Measurements from ENCODE around the gene PPM1F.
"Not testable (repeated sequence)": the region's sequence is repeated elsewhere in the genome, so short reads cannot be mapped to it uniquely, and the experiment has no call there.

The PPM1F gene

DNA sequence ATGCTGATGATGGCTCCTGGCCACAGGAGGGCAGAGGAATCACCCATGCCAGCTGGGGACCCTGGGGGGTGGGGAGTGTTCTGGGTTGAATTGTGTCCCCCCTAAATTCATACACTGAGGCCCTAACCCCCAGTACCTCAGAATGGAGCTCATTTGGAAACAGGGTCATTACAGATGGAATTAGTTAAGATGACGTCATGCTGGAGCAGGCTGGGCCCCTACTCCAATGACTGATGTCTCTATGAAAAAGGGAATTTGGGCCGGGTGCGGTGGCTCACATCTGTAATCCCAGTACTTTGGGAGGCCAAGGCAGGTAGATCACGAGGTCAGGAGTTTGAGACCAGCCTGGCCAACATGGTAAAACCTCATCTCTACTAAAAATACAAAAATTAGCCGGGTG, 12.7 kb downstream of the PPM1F start:
- not testable (repeated sequence) for DNase-seq

DNA sequence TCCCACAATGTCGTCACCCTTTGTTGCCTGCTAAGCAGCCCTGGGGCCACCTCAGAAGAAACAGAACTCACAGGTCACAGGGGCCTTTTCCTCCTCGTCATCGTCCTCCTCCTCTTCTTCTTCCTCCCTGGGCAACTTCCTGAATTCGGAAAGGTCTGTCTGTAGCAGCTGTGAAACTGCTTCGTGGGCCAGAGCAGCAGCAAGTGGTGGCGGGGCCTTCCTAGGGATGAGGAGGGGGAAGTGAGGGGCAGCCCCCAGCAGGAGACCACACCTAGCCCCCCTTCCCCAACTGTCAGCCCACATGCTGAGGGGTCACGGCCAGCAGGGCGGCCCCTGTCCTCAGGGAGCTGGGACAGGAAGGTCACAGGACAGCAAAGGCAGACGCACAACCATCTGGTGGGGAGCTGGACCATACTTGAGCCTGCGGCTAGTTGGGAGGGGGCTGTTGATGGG, 13.2 kb downstream of the PPM1F start:
- no peak for DNase-seq

DNA sequence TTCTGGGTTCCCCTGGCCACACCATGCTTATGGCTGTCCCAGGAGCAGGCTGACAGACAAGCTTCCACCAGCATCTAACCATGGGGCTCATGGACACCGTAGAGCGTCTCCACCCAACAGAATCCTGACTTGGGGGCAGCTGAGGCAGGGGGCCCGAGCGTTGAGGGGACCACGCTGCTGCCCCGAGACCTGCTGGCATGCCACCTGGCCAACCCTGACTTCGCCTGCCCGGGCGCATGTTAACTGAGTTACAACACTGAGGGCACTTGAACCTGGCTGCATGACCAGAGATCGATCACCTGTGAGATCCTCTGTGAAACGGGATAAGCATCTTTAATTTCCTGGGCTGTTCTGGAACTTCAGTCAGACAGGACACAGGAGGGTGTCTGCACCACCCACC, 13.7 kb downstream of the PPM1F start:
- no peak for DNase-seq

DNA sequence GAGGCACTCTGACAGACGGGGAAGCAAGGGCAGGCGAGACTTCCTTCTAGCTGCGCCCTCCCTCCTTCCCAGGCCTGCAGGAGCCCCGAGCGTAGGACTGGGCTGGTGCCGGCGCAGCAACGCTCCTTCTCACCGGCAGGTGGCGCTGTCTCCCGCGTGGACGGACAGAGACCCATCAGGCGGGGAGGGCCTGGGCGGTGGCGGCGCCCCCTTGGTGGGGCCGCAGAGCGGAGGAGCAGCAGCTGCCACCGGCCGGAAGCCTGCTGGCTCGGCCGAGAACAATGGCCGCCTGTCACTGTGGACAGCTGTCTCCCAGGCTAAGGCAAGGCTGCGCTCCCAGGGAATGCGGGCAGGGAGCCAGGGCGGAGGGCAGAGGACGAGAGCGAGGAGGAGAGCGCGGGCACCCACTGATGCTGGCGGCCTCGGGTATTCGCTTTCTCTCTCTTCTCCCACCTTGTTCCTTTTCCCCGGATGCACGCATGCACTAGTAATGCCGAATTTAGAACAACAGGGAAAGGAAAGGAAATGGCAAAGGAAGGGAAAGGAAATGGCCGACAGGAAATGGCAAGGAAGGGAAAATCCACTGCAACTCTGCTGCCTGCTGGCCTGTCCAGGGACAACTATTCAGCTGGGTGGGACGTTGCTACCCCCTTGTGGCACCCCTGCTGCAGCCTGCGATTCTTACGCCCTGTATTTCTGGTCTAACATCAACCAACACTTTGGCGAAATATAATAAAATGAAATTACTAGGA, 14.4 kb downstream of the PPM1F start:
- peak; percentile 98 for DNase-seq

DNA sequence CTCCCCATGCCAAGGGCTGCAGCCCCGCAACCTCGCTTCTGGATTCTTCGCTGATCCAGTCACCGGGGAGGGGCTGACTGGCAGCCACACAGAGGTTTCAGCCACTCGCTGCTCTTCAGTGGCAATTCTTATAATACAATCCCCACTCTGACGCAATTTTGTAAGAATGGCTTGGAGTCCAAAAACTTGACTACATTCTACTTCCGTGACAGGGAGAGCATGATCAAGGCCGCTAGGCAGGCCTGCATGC, 14.9 kb downstream of the PPM1F start:
- DNase-seq: no peak

DNA sequence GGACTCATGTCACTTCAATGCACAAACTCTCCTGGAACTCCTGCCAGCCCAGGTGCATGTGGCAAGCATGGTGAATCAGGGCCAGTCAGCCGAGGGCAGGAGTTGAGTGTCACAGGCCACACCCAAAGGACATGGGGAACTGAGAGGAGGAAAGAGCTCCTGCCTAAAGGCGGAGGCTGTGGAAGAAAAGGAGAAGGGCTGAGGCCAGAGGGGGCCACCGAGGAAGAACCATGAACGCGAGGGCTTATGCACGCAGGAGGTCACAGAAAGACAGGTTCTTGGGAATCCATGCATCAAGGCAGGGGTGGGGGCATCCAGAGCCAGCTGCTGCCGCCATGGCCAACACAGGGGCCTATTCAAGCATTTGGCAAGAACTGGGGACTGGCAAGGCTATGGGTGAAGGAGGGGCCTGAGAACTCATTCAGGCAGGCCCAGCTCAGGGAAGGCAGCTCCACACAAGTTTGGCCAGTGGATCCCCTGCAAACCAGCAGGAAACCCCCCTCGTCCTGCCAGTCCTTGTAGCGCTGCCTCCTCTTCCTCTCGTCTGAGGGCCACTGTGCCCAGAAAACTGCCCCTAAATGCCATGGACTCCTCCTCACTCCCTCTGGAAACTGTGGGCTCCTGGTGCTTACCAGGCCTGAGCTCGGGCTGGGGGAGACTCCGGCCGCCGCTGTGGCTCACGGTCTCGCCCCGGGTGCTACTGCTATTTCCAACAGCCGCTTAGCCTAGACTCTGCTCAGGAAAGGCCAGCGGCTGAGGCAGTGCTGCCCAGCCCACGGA, 15.4 kb downstream of the PPM1F start:
- DNase-seq: no peak

DNA sequence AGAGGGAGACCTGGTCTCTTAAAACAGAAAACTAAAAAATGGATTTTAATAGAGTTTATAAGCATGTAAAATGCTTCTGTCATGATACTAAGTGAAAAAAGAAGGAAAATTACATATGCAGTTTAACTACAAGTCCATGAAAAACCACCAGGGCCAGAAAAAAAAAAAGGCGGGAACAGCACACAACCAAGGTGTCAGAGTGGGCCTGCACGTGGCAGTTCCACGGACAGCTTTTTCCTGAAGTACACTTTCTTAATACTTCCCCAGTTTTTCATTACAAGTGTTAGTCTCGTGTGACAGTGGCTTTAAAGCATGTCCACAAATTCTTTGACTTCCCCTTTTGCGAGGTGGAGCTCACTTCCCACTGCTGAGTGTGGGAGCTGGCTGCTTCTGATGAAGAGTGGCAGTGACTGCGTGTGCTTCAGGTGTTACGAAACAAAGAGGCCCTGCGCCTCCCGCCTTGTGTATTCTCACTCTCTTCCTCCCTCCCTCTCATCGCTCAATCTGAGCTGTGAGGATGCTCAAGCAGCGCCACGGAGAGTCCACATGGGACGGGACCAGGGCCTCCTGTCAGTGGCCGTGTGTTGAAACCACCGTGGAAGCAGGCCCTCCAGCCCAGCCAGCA, 16.4 kb downstream of the PPM1F start:
- DNase-seq: no peak

DNA sequence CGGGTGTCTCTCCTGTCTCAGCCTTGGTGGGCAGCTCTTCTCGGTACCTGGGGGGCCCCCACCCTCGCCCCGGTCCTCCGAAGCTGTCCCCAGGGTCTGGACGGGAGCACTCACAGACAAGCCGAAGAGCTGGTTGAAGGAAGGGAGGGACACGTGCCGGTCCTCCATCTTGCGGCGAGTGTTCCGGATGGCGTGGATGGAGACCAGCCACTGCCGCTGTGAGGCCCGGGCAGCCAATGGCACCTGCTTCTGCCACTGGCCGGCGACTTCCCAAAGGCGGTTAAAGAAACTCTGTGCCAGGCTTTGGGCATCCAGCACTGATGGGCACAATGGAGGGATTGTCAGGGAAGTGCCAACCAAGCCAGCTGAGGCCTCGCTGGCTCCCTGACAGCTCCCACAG, 18.7 kb downstream of the PPM1F start:
- DNase-seq: no peak

DNA sequence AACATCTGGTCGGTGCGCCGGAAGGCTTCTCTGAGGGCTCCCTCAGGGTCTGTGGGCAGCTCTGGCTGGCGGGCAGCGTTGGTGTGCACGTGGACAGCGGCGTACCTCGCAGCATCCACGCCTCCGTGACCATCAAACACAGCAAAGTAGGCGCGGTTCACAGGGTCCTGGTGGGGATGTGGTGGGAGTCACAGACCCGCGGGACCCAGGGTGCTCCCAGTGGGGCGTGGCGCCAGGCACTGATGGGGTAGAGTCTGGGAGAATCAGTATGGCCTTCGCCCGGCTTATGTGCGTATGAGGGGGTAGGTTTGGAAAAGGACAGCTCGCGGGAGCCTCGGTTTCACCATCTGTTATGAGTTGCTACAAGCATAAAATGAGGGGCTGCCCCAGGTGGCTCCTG, 19.2 kb downstream of the PPM1F start:
- DNase-seq: no peak

DNA sequence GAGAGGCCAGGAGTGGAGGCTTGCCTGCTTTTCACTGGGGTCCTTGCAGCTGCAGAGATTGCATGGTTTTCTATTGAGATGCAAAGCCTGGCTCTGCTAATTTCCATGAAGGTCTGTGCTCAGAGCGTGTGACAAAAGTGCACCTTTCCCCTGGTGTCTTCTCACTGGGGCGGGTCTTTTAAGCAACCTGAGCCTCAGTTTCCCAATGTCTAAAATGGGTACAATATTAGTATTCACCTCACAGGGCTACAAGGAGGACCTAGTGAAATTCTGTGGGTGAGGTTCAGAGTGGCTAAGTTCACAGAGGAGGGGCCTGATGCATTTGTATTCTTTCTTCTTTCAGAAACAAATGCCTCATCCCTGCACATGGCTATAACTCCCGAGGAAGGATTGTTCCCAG, 20.3 kb downstream of the PPM1F start:
- DNase-seq: no peak

DNA sequence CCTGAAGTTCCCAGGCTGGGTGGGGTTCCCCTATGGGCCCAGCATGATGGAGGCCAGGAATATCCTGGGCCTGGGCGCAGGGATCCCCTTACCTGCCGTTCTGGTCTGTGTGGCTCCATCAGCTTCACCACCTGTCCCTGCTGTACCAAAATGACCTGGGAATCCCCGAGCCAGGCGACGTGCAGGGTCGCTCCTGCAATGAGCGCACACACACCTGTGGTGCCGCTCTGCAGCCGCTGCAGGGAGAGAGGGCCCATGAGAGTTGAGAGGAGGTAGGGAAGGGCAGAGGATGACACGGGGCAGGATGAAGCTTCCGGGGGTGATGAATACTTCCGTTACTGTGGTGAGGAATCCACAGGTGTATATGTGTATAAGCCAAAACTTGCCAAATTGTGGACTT, 21.6 kb downstream of the PPM1F start:
- no peak for DNase-seq

DNA sequence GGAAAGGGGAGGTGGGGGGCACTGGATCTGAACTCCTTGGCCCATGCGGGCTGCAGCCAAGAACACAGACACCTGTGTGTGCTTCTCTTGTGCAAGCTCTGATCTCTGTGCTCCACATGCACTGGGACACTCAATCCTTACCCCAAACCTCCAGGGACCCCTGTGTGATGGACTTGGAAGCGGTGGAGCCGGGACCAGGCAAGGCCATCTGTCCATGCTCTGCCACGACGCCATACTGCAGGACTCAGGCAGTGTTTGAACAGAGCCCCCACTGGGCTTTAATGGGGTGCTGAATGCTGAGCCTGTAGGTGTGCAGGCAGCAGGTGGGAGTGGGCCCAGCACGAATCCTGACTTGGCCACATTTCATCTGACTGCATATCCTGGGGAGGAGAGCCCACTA, 23.4 kb downstream of the PPM1F start:
- no peak for DNase-seq

DNA sequence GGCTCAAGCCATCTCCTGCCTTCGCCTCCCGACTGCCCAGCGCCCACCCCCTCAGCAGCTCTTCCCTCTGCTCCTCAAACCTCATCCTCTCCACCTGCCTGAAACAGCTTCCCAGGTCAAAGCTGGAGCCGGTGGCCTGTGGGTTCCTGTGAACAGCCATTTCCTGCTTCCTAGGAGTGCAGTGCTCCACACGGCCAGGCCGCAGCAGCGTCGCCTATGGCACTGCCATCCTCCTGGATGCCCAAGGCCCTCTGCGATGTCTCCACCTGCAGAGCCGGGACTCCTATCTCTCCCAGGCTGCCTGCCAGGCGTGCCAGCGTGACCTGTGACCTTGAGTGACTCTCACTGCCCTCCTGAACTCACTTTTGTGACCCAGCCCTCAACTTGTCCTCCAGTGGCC, 24.6 kb downstream of the PPM1F start:
- DNase-seq: no peak

DNA sequence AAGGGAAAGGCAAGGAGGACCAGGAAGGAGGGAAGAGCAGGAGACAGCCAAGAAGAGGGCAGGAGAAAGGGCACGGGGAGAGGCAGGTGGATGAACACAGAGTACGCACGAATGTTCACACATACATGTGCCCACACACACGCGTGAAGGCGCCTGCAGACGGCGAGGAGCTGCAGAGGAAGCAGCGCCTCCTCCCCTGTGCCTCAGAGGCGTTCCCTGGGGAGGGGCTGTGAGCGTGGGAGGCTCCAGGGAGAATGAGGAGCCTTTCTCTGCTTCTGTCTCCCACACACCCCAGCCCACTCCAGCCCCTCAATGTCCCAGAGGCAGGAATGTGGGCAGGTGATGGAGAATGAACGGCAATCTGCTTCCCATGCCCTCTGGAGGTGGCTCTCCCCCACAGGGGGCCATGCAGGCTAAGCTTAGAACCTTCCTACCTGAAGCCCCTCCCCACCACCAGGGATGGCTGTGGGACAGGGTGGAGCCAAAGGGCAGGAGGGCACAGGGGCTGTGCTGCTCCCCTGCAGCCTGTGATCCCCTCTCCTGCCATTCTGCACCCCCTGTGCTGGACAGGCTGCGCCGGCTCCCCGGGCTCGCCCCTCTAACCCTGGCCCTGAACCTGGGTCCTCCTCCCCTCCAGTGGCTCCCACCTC, 25.3 kb downstream of the PPM1F start:
- DNase-seq: no peak

DNA sequence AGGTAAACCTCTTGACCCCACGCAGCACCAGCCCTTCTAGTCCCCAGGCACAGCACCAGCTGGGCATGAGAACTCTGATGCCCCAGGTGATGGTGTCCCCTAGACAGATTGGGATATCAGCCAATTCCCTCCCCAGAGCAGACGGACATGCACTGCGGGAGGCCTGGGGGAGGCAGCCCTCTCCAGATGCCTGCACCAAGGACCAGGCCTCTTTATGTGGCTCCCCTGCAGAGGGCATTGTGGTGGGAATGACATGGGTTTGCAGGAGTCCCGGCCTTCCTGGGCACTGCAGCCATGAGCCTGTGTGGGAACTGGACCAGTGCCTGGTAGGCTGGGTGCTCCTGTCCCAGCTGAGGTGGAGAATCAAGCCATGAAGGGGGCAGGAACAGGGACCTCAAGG, 25.9 kb downstream of the PPM1F start:
- no peak for DNase-seq

DNA sequence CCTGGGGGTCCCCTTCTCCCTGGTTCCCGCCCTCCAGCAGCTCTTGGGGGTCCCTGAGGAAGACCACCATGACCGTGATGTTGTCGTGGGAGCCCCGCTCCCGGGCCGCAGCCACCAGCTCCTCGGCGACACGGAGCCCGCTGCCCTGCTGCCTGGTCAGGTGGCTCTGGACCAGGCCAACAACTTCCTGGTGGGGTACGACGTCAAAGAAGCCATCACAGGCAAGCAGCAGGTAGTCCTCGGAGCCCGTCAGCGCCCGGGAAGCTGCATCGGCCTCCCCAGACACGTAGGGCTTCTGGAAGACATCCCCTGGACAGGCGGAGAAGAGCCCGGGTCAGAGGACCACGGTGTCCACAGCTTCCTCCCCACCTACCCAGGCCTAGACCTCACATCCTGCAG, 29.5 kb downstream of the PPM1F start:
- no peak for DNase-seq

DNA sequence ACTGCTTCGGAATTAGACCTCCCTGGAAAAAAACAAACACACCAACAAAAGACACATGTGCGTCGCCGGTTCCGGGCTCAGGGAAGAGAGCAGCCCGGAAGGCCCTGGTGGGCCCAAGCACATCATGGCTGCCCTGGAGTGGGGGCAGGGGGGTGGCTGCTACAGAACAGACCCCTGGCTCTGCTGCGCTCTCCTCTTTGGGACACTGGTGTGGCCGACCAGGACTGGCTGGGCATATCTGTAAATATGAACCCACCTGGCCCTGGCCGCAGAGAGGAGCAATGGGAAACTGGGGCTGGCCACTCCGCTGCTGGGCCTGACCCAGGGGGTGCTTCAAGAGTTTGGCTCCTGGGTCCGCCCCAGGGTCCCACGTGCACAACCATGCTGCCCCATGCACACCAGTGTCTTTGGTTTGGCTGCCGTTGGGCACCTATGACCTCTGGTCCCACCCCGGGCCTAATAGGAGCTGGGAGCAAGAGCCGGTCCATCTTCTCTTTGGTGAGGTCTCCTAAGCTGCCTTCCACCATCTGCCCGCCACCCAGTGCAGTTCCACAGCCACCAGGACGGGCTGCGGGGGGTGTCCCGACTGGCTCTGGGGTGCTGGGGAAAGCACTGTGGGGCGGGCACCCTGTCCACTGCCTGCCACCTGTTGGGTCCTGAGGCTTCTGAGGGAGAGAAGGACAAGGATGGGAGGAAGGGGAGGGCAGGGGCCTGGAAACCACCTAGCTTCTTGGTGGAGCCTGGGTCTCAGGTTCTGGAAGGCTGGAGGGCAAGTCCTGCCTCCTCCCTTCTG, 30.1 kb downstream of the PPM1F start:
- DNase-seq: no peak

DNA sequence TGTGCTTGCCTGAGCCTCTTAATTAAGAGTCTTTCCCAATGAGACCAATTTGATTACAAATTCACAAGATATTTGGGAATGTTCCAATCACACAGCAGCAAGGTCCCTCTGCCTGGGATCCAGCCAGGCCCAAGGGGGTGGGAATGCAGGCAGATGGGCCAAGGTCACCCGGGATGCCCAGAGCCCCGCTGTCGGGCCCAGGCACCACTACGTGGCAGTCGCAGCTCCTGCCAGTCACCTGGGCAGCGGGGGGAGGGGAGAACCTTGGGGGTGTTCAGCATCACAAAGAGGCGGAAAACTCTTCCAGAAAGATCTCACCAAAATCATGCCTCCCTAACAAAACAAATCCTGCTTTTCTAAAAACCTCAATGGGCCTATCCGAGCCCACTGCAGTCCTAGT, 30.9 kb downstream of the PPM1F start:
- DNase-seq: no peak

DNA sequence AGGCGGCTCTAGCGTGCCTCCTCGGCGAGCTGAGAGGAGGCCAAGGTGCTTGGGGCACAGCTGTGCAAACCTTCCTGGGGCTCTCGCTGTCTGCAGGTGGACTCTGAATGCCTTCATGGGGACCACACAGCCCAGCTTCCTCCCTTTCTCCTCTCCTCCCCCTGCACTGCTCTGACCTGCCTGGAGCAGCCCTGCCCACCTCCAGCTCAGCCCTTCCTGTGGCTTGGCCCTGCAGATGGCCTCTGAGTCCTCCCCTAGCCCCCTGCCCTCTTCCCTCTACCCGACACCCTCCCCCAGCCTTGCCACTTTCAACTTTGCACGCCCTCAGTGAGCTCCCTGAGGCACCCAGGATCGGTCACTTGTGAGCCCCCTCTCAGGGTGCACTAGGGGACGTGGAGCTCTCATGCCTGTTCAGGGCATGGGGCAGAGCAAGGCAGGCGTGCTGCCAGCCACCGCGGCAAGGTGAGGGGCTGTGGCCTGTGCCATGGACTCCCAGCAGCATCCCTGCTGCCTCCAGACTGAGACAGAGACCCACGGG, 31.4 kb downstream of the PPM1F start:
- no peak for DNase-seq

DNA sequence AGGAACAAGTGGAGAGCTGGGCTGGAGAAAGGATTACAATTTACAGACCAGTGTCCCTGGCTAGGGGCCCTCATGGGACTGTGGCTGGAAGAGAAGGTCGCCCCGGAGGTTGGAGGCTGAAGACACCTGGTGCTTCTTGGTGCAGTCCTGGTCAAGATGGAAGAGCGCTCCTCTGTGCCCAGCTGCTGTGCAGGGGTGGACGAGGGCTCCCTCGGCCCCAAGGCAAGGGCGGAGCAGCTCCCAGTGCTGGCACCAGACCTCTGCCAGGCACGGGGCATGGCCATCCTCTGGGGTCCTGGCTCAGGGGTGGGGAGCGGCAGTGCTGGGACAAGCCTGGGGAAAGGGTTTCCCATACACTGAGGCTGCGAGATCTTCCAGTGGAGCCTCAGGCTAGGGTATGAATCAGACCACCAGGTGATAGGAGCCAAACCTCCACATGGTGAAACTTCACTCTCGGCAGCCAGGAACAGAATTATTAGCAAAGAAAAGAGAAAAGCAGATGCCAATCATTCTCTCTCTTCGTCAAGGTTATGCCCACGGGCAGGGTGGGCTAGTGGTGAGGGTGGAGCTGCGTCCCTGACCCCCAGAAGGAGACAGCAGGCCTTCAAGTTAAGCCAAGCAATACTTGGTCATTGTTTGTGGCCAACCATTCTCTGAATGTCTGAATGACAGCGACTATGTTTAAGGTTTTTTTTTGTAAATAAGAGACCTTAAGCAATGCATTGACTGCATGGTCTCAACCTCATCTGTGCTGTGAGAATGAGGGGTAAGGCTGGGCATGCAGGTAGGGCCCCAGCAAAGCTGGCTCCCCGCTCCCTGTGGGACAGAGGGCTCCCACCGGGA, 32.1 kb downstream of the PPM1F start:
- no peak for DNase-seq

DNA sequence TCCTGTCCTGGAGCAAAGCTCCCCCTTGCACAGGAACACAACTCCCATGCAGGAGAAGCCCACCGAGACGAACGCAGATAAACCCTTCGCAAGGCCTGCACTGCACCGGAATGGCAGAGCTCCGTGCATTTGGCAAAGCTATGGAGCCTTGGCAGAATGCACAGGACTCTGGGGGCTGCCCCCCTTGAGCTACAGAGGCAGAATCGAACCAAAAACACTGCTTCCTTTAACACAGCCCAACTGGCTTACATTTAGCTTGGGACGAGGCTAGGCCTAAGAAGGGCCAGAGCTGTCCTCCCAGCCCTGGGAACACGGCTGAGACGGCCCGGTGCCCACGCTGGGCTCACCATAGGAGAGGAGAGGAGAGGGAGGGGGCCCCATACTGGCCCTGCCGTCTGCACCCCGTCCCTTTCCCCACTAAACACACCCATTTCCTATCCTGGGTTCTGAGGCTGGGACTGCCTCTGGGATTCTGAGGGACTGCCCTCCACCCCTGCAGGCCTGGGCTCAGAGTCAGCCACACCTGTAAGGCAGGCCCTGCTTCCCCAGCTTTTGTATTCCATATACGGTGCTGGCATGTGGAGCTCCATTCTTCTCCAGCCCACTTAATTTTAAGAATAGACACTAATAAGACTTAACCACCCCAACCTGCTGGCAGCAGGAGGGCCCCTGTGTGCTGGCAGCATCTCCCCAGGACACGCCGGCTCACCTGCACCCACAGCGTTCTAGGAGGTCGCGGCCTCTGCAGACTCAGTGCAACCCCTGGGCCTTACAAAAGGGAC, 32.9 kb downstream of the PPM1F start:
- DNase-seq: no peak
